Caco-2 (cell line): ENCODE results near the gene ZBTB39. TPM values are rescaled to one million over a fixed set of nuclear protein-coding genes. Genes with fewer than 3 reads are reported as not detected.

Experiments
- BruUV-seq: library from RNA; stranded (reverse); fragments of 400-500 nt; replicated peaks from 2 replicates; lab custom pipeline; 2021; lab: Mats Ljungman, UMichigan
- CTCF ChIA-PET: fragments of 300-600 bp; sonication (Branson Sonifier 250); formaldehyde crosslinking; loops from one replicate; lab custom pipeline; 2022; ENCODE audit warnings: antibody characterized with exemption; lab: Charles Lee
- POLR2A ChIA-PET: fragments of 300-600 bp; sonication (Branson Sonifier 250); formaldehyde crosslinking; loops from one replicate; lab custom pipeline; 2022; ENCODE audit warnings: antibody characterized with exemption; lab: Charles Lee
- DNase-seq, 2 experiments: peaks; one replicate each; pipeline versions ENCODE4 v3.0.0 to v3.0.0-alpha.2; 2020 to 2022
- H3K27me3 ChIP-seq: replicated peaks from 2 replicates; pipeline ENCODE4 v1.6.0; 2011; ENCODE audit warnings: low read length; ENCODE audit not compliant: control insufficient read depth, insufficient read depth
- H3K36me3 ChIP-seq: 2 replicates; pipeline ENCODE4 v1.5.1; 2011; ENCODE audit warnings: low read length; ENCODE audit not compliant: control insufficient read depth, insufficient read depth
- H3K4me1 ChIP-seq: fragments of 250-450 bp; sonication (Bioruptor Pico); 2 replicates; pipeline ENCODE4 v1.5.1; 2020; ENCODE audit warnings: mild to moderate bottlenecking
- H3K4me3 ChIP-seq: 2 replicates; pipeline ENCODE4 v1.5.1; 2011; ENCODE audit warnings: low read depth, mild to moderate bottlenecking, control low read depth, low read length
- H3K9me3 ChIP-seq: fragments of 250-450 bp; sonication (Bioruptor Pico); 2 replicates; pipeline ENCODE4 v1.5.1; 2020; ENCODE audit warnings: mild to moderate bottlenecking, moderate library complexity
- H3K27ac Mint-ChIP-seq: one replicate; pipeline ENCODE4 v1.8.0; 2022; ENCODE audit warnings: mixed read lengths; ENCODE audit not compliant: unreplicated experiment
- H3K27me3 Mint-ChIP-seq: one replicate; pipeline ENCODE4 v1.8.0; 2022; ENCODE audit warnings: mixed read lengths; ENCODE audit not compliant: insufficient read depth, unreplicated experiment
- H3K36me3 Mint-ChIP-seq: one replicate; pipeline ENCODE4 v1.8.0; 2022; ENCODE audit warnings: mild to moderate bottlenecking, mixed read lengths; ENCODE audit not compliant: insufficient read depth, unreplicated experiment
- H3K4me1 Mint-ChIP-seq: one replicate; pipeline ENCODE4 v1.8.0; 2022; ENCODE audit warnings: low read depth, mixed read lengths; ENCODE audit not compliant: unreplicated experiment
- H3K4me3 Mint-ChIP-seq: one replicate; pipeline ENCODE4 v1.8.0; 2022; ENCODE audit warnings: mild to moderate bottlenecking, moderate library complexity, mixed read lengths; ENCODE audit not compliant: unreplicated experiment
- H3K9me3 Mint-ChIP-seq: one replicate; pipeline ENCODE4 v1.8.0; 2022; ENCODE audit warnings: mixed read lengths; ENCODE audit not compliant: unreplicated experiment
- CTCF ChIP-seq, 2 experiments: fragments of 200-600 bp in 1 of 2; IDR thresholded peaks; 1 replicate in 1 of 2; 2 replicates in 1 of 2; pipeline versions ENCODE4 v1.5.1 to v1.8.0; 2011 to 2022; ENCODE audit warnings: antibody characterized with exemption in 1 of 2, control low read depth in 1 of 2, inconsistent platforms in 1 of 2, low read depth in 1 of 2, low read length in 1 of 2, mild to moderate bottlenecking in 1 of 2, moderate library complexity in 1 of 2; ENCODE audit not compliant: insufficient read depth in 1 of 2, severe bottlenecking in 1 of 2, unreplicated experiment in 1 of 2
- intact Hi-C: fragments of 100-400 bp; cut with micrococcal nuclease; formaldehyde crosslinking; loops from one replicate; pipeline ENCODE4 v1.10.0; 2022; ENCODE audit not compliant: unreplicated experiment
- total RNA-seq: library from RNA; stranded (reverse); gene quantifications from 2 replicates; pipeline ENCODE4 v1.2.3, GENCODE V29; 2022

Gene ZBTB39
- total RNA-seq, 1 experiment from 2014 or later = 12.8 TPM

GRCh38 chr12:57046947-57047890 lies 40.9 kb upstream of the ZBTB39 start:
- no peak for TF ChIP-seq CTCF (IDR thresholded peaks at IDR 0.05; ENCODE audit: insufficient read depth in 1 of 2, low read depth in 1 of 2, low read length in 1 of 2, severe bottlenecking in 1 of 2, unreplicated experiment in 1 of 2)
- intact Hi-C loops = no loop called here
- Mint-ChIP-seq H3K4me3 (no peak overlapping the region), H3K4me1 (peaks cover 28% of the 10 kb centered on the region), H3K27ac (no peak overlapping the region), H3K27me3 (no peaks in the 10 kb centered on the region), H3K36me3 (no peaks in the 10 kb centered on the region), H3K9me3 (no peaks in the 10 kb centered on the region)
- BruUV-seq = no TSS peak
- no peak overlapping the region for H3K4me3 ChIP-seq
- H3K27me3 ChIP-seq = no peaks in the 10 kb centered on the region
- peaks cover 22% of the 10 kb centered on the region for H3K4me1 ChIP-seq
- ChIA-PET CTCF (interaction anchor here (0.9 to 1.3 kb wide), 2 partner anchors 39 to 65 kb away, joined by 3 to 5 read pairs; no protein-coding TSS in a partner anchor), POLR2A (no interaction called here)
- peaks cover 5% of the 10 kb centered on the region; the same call in 1 of the 2 replicates for H3K36me3 ChIP-seq
- H3K9me3 ChIP-seq = no peaks in the 10 kb centered on the region
- no peak for DNase-seq

GRCh38 chr12:57046086-57046791 lies 39.9 kb upstream of the ZBTB39 start:
- H3K27ac Mint-ChIP-seq = no peak overlapping the region
- CTCF ChIA-PET = interaction anchor here (0.9 to 1.3 kb wide), 2 partner anchors 38 to 66 kb away, joined by 3 to 5 read pairs; no protein-coding TSS in a partner anchor
- no peak for TF ChIP-seq CTCF (IDR thresholded peaks at IDR 0.05; ENCODE audit: insufficient read depth in 1 of 2, low read depth in 1 of 2, low read length in 1 of 2, severe bottlenecking in 1 of 2, unreplicated experiment in 1 of 2)
- Histone ChIP-seq H3K27me3 (no peaks in the 10 kb centered on the region), H3K4me3 (no peak overlapping the region), H3K4me1 (peaks cover 22% of the 10 kb centered on the region), H3K36me3 (peaks cover 5% of the 10 kb centered on the region; the same call in 1 of the 2 replicates), H3K9me3 (no peaks in the 10 kb centered on the region)
- intact Hi-C loops = no loop called here
- POLR2A ChIA-PET = no interaction called here
- H3K36me3 Mint-ChIP-seq = no peaks in the 10 kb centered on the region
- no peak for DNase-seq
- peaks cover 28% of the 10 kb centered on the region for H3K4me1 Mint-ChIP-seq
- no peaks in the 10 kb centered on the region for H3K9me3 Mint-ChIP-seq
- BruUV-seq = no TSS peak
- H3K27me3 Mint-ChIP-seq = no peaks in the 10 kb centered on the region
- H3K4me3 Mint-ChIP-seq = no peak overlapping the region

- Histone ChIP-seq H3K4me1 (peaks cover 13% of the 10 kb centered on the region), H3K27me3 (no peaks in the 10 kb centered on the region), H3K4me3 (no peak overlapping the region), H3K9me3 (no peaks in the 10 kb centered on the region), H3K36me3 (peaks cover 5% of the 10 kb centered on the region; the same call in 1 of the 2 replicates)
- ChIA-PET CTCF (no interaction called here), POLR2A (no interaction called here)
- no peak for DNase-seq
- Mint-ChIP-seq H3K4me3 (no peak overlapping the region), H3K27ac (no peak overlapping the region), H3K27me3 (no peaks in the 10 kb centered on the region), H3K36me3 (no peaks in the 10 kb centered on the region), H3K4me1 (peaks cover 16% of the 10 kb centered on the region), H3K9me3 (no peaks in the 10 kb centered on the region)
- intact Hi-C loops = no loop called here
- BruUV-seq = no TSS peak
- no peak for TF ChIP-seq CTCF (IDR thresholded peaks at IDR 0.05; ENCODE audit: insufficient read depth in 1 of 2, low read depth in 1 of 2, low read length in 1 of 2, severe bottlenecking in 1 of 2, unreplicated experiment in 1 of 2)
Measured at GRCh38 chr12:57044889-57045288, 38.5 kb upstream of the ZBTB39 start.
